PFSK-1 (cell line): ENCODE measurements around the gene DIAPH1.

ENCODE experiments used
- FOXP2 ChIP-seq: optimal IDR thresholded peaks from 2 replicates; pipeline ENCODE3; 2011; ENCODE audit warnings: borderline replicate concordance, control low read depth, inconsistent platforms; ENCODE audit not compliant: insufficient read depth; ENCODE audit errors: extremely low read length, extremely low read depth
- POLR2AphosphoS5 ChIP-seq: IDR thresholded peaks from 2 replicates; pipeline ENCODE4 v1.6.1; 2012; ENCODE audit warnings: low read depth, mild to moderate bottlenecking, control low read depth, low read length, moderate library complexity
- SIN3A ChIP-seq: IDR thresholded peaks from 2 replicates; pipeline ENCODE4 v1.6.1; 2012; ENCODE audit warnings: mild to moderate bottlenecking, low read length, moderate library complexity, borderline replicate concordance; ENCODE audit not compliant: insufficient read depth
- TAF1 ChIP-seq: IDR thresholded peaks from 2 replicates; pipeline ENCODE4 v1.6.1; 2012; ENCODE audit warnings: low read length, control low read depth, borderline replicate concordance; ENCODE audit not compliant: insufficient read depth
- TF ChIP-seq, protein P1 (sequence below), 2 experiments: IDR thresholded peaks; 2 replicates each; pipeline versions ENCODE4 v1.6.1 to v1.8.0; 2011 to 2012; ENCODE audit warnings: low read depth in 2 of 2, low read length in 2 of 2, control low read depth in 1 of 2, inconsistent platforms in 1 of 2, mild to moderate bottlenecking in 1 of 2, moderate library complexity in 1 of 2; ENCODE audit not compliant: insufficient read depth in 1 of 2

The DIAPH1 gene

DNA sequence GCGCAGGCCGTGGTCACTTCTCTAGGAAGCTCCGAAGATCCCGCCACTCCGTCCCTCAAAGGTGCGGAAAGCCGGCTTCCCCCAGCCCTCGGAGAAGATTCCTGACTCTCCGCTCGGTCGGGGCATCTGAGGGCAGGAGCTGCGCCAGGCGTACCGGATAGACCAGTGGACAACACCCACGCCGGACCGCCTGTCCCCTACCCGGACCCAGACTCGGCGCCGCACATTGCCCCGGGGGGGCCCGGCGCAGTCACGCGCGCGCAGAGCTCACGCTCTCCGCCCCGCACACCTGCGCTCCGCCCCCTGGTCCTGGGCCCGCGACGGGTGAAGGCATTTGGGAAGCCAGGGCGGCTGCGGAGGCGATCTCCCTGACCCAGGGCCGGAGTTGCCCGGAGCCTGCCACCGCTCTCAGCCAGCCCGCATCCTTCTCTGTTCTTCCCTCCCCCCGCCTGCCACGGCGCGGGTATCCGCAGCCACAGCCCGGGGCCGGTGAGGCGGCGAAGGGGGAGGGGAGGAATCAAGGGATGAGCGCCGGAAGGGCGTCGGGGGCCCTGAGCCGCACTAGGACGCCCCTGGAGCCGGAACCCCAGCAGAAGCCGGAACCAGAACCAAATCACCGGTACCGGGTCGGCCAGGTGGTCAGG is 18.4 kb upstream of the DIAPH1 start:
- TF ChIP-seq FOXP2 (peak; percentile 29), TAF1 (no peak)

- no peak for TF ChIP-seq TAF1
- TF ChIP-seq, protein P1, sequence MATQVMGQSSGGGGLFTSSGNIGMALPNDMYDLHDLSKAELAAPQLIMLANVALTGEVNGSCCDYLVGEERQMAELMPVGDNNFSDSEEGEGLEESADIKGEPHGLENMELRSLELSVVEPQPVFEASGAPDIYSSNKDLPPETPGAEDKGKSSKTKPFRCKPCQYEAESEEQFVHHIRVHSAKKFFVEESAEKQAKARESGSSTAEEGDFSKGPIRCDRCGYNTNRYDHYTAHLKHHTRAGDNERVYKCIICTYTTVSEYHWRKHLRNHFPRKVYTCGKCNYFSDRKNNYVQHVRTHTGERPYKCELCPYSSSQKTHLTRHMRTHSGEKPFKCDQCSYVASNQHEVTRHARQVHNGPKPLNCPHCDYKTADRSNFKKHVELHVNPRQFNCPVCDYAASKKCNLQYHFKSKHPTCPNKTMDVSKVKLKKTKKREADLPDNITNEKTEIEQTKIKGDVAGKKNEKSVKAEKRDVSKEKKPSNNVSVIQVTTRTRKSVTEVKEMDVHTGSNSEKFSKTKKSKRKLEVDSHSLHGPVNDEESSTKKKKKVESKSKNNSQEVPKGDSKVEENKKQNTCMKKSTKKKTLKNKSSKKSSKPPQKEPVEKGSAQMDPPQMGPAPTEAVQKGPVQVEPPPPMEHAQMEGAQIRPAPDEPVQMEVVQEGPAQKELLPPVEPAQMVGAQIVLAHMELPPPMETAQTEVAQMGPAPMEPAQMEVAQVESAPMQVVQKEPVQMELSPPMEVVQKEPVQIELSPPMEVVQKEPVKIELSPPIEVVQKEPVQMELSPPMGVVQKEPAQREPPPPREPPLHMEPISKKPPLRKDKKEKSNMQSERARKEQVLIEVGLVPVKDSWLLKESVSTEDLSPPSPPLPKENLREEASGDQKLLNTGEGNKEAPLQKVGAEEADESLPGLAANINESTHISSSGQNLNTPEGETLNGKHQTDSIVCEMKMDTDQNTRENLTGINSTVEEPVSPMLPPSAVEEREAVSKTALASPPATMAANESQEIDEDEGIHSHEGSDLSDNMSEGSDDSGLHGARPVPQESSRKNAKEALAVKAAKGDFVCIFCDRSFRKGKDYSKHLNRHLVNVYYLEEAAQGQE (IDR thresholded peaks at IDR 0.05; ENCODE audit: insufficient read depth in 1 of 2, low read depth in 2 of 2, low read length in 2 of 2): peak; percentile 19 to 50; a peak in 2 of 4 replicates
- no peak; the same call in 1 of the 2 replicates for TF ChIP-seq SIN3A
- TF ChIP-seq FOXP2: peak; percentile 84
- peak; percentile 80 for TF ChIP-seq POLR2AphosphoS5
These were observed 17.8 kb upstream of the DIAPH1 start, which contains the start of the genes HDAC3 and RELL2 for GRCh38 chr5:141636413-141637122. Gene HDAC3, minus strand, starts transcription at chr5:141636849. Its CDS starts 59 bp downstream, at chr5:141636790. Gene RELL2, plus strand, starts transcription at chr5:141636997. Its CDS starts 1,229 bp downstream, at chr5:141638226.

DNA sequence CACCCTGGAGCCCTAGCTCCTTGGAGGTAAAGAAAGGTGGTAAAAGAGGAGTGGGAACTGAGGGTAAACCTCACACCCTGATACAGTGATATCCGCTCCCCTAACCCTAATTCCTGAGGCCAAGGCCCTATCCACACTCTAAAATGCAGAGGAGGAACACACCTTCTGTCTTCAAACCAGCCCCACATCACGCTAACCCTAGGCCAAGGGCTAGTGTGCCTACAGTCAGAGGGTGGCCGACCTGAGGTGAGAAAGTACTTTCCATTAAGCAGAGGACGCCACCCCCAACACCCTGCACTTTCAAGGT is 17.3 kb upstream of the DIAPH1 start:
- TF ChIP-seq TAF1 (no peak), POLR2AphosphoS5 (no peak), FOXP2 (no peak), SIN3A (no peak)
- TF ChIP-seq, protein P1 (IDR thresholded peaks at IDR 0.05; ENCODE audit: insufficient read depth in 1 of 2, low read depth in 2 of 2, low read length in 2 of 2): no peak

GRCh38 chr5:141635646-141636045 is 16.8 kb upstream of the DIAPH1 start:
- no peak for TF ChIP-seq SIN3A
- TF ChIP-seq FOXP2: no peak
- TF ChIP-seq TAF1: no peak
- no peak for TF ChIP-seq POLR2AphosphoS5
- TF ChIP-seq, protein P1 (IDR thresholded peaks at IDR 0.05; ENCODE audit: insufficient read depth in 1 of 2, low read depth in 2 of 2, low read length in 2 of 2): no peak

GRCh38 chr5:141634720-141635119 is 15.9 kb upstream of the DIAPH1 start:
- no peak for TF ChIP-seq SIN3A
- TF ChIP-seq POLR2AphosphoS5: no peak
- no peak for TF ChIP-seq TAF1
- TF ChIP-seq, protein P1 (IDR thresholded peaks at IDR 0.05; ENCODE audit: insufficient read depth in 1 of 2, low read depth in 2 of 2, low read length in 2 of 2): no peak
- no peak for TF ChIP-seq FOXP2
